SK-N-SH (cell line): ENCODE measurements around the gene ZNF628.

Experiments
- EP300 ChIP-seq, 2 experiments: IDR thresholded peaks; 2 replicates each; pipeline versions ENCODE4 v1.4.0 to v1.6.1; 2012; ENCODE audit warnings: borderline replicate concordance in 1 of 2, low read depth in 1 of 2, low read length in 1 of 2
- FOXJ3 ChIP-seq: sonication (generic); formaldehyde crosslinking; IDR thresholded peaks from 2 replicates; pipeline ENCODE4 v1.5.1; 2020; ENCODE audit warnings: mild to moderate bottlenecking, missing genetic modification reagents
- FOXM1 ChIP-seq: IDR thresholded peaks from 2 replicates; pipeline ENCODE4 v1.4.0; 2012; ENCODE audit warnings: low read depth, mild to moderate bottlenecking
- GABPA ChIP-seq: IDR thresholded peaks from 2 replicates; pipeline ENCODE4 v1.4.0; 2012; ENCODE audit warnings: low read depth, mild to moderate bottlenecking
- GATA2 ChIP-seq: sonication (generic); formaldehyde crosslinking; IDR thresholded peaks from 2 replicates; pipeline ENCODE4 v1.5.0; 2020; ENCODE audit warnings: mild to moderate bottlenecking, missing genetic modification reagents
- RFX5 ChIP-seq: IDR thresholded peaks from 2 replicates; pipeline ENCODE4 v1.6.1; 2012; ENCODE audit warnings: mild to moderate bottlenecking, improper control_type of control experiment, low read length
- SIN3A ChIP-seq: IDR thresholded peaks from 2 replicates; pipeline ENCODE4 v1.6.1; 2012; ENCODE audit warnings: low read depth, mild to moderate bottlenecking, low read length, moderate library complexity, borderline replicate concordance
- TAF1 ChIP-seq: IDR thresholded peaks from 2 replicates; pipeline ENCODE4 v1.6.1; 2012; ENCODE audit warnings: low read depth, mild to moderate bottlenecking, low read length, moderate library complexity, borderline replicate concordance
- TF ChIP-seq, protein P1 (sequence below): IDR thresholded peaks from 2 replicates; pipeline ENCODE4 v1.6.1; 2012; ENCODE audit warnings: mild to moderate bottlenecking, low read depth, low read length, moderate library complexity
- TF ChIP-seq, protein P2 (sequence below): IDR thresholded peaks from 2 replicates; pipeline ENCODE4 v1.4.0; 2012; ENCODE audit warnings: low read depth
- TF ChIP-seq, protein P3 (sequence below): fragments of 200-600 bp; sonication (generic); IDR thresholded peaks from 2 replicates; pipeline ENCODE4 v1.6.1; 2017; ENCODE audit warnings: antibody characterized with exemption, mild to moderate bottlenecking, moderate library complexity
- TF ChIP-seq, protein P4 (sequence below): IDR thresholded peaks from 2 replicates; pipeline ENCODE4 v1.4.0; 2012; ENCODE audit warnings: low read depth, borderline replicate concordance

DNA sequence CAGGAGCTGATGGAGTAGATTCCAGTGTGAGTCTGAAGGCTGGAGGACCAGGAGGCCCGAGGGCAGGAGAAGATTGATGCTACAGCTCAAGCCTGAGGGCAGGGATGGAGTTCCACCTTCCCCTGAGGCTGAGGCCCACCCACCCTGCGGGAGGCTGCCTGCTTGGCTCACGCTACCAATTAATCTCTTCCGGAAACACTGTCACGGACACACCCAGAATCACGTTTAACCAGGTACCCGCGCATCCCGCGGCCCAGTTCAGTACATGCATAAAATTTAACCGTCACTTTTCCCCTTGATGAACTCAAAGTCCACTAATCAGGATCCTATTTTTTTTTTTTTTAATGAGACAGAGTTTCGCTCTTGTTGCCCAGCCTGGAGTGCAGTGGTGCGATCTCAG is 5.2 kb upstream of the ZNF628 start:
- TF ChIP-seq, protein P1, sequence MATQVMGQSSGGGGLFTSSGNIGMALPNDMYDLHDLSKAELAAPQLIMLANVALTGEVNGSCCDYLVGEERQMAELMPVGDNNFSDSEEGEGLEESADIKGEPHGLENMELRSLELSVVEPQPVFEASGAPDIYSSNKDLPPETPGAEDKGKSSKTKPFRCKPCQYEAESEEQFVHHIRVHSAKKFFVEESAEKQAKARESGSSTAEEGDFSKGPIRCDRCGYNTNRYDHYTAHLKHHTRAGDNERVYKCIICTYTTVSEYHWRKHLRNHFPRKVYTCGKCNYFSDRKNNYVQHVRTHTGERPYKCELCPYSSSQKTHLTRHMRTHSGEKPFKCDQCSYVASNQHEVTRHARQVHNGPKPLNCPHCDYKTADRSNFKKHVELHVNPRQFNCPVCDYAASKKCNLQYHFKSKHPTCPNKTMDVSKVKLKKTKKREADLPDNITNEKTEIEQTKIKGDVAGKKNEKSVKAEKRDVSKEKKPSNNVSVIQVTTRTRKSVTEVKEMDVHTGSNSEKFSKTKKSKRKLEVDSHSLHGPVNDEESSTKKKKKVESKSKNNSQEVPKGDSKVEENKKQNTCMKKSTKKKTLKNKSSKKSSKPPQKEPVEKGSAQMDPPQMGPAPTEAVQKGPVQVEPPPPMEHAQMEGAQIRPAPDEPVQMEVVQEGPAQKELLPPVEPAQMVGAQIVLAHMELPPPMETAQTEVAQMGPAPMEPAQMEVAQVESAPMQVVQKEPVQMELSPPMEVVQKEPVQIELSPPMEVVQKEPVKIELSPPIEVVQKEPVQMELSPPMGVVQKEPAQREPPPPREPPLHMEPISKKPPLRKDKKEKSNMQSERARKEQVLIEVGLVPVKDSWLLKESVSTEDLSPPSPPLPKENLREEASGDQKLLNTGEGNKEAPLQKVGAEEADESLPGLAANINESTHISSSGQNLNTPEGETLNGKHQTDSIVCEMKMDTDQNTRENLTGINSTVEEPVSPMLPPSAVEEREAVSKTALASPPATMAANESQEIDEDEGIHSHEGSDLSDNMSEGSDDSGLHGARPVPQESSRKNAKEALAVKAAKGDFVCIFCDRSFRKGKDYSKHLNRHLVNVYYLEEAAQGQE, result no peak
- no peak for TF ChIP-seq GABPA
- TF ChIP-seq, protein P2, sequence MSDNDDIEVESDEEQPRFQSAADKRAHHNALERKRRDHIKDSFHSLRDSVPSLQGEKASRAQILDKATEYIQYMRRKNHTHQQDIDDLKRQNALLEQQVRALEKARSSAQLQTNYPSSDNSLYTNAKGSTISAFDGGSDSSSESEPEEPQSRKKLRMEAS, result no peak
- no peak for TF ChIP-seq SIN3A
- no peak for TF ChIP-seq RFX5
- TF ChIP-seq, protein P3, sequence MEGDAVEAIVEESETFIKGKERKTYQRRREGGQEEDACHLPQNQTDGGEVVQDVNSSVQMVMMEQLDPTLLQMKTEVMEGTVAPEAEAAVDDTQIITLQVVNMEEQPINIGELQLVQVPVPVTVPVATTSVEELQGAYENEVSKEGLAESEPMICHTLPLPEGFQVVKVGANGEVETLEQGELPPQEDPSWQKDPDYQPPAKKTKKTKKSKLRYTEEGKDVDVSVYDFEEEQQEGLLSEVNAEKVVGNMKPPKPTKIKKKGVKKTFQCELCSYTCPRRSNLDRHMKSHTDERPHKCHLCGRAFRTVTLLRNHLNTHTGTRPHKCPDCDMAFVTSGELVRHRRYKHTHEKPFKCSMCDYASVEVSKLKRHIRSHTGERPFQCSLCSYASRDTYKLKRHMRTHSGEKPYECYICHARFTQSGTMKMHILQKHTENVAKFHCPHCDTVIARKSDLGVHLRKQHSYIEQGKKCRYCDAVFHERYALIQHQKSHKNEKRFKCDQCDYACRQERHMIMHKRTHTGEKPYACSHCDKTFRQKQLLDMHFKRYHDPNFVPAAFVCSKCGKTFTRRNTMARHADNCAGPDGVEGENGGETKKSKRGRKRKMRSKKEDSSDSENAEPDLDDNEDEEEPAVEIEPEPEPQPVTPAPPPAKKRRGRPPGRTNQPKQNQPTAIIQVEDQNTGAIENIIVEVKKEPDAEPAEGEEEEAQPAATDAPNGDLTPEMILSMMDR, result no peak
- no peak for TF ChIP-seq FOXM1
- no peak for TF ChIP-seq GATA2 (CRISPR knock-in tag)
- TF ChIP-seq EP300 (IDR thresholded peaks at IDR 0.05; ENCODE audit: borderline replicate concordance in 1 of 2, low read depth in 1 of 2, low read length in 1 of 2), result no peak
- no peak for TF ChIP-seq TAF1
- TF ChIP-seq, protein P4, sequence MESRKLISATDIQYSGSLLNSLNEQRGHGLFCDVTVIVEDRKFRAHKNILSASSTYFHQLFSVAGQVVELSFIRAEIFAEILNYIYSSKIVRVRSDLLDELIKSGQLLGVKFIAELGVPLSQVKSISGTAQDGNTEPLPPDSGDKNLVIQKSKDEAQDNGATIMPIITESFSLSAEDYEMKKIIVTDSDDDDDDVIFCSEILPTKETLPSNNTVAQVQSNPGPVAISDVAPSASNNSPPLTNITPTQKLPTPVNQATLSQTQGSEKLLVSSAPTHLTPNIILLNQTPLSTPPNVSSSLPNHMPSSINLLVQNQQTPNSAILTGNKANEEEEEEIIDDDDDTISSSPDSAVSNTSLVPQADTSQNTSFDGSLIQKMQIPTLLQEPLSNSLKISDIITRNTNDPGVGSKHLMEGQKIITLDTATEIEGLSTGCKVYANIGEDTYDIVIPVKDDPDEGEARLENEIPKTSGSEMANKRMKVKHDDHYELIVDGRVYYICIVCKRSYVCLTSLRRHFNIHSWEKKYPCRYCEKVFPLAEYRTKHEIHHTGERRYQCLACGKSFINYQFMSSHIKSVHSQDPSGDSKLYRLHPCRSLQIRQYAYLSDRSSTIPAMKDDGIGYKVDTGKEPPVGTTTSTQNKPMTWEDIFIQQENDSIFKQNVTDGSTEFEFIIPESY, result no peak
- TF ChIP-seq FOXJ3 (CRISPR knock-in tag), result no peak
